HTR-8/SVneo (cell line): Measurements from ENCODE around the gene GSK3B.

Experiments used
- DNase-seq: peaks from one replicate; pipeline ENCODE4 v3.0.0; 2011; ENCODE audit warnings: low spot score, mixed read lengths; ENCODE audit not compliant: insufficient read length
- FAIRE-seq: peaks from 2 replicates; lab custom pipeline; 2011; peaks lifted over from hg19 to GRCh38; lab: Jason Lieb, UNC

GSK3B gene

DNA sequence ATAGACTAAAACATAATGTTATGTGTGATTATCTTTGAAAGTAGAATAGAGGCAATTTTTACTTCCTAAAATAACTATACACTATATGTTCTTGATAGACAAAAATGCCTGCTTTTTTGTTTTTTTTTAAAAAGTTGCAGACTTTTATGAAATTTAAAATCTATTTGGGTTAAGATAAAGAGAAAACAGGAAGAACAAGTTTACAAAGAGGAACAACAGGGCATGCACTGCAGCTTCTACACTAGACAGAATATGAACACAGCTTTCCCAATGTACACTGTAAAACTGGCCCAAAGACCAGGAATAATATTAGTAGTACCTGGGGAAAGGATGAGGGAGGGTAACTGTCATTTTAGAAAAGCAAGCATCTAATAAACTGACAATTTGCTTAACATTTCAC, 258.7 kb downstream of the GSK3B start:
- no peak for FAIRE-seq

DNA sequence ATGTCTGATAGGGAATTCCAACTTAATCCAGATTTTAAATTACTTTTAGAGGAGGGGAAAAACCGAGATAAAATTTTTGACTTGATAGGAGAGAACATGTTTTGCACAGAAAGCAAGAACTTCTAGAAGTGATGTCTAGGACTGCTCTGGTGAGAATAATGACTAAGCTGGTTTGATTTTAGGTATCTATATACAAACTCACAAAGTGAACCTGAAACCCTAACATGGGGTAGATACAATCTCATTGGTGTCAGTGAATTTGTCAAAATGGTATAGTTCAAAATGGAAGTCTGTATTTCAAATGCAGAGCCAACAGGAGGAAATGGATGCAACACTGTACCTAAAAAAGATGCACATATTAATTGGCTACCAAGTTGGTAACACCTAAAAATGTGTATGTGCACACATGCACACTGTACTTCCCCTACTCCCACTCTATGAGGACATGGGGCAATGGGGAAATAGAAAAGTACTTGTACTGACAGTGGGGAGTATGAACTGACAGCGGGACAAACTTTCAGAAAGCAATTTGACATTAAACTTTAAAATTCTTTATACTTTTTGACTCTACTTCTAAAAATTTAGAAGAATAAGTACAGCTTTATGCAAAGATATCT, 259.4 kb downstream of the GSK3B start:
- FAIRE-seq (no peak), DNase-seq (no peak)

More for the DNA sequence above, 258.7 kb downstream of the GSK3B start:
- no peak for DNase-seq

DNA sequence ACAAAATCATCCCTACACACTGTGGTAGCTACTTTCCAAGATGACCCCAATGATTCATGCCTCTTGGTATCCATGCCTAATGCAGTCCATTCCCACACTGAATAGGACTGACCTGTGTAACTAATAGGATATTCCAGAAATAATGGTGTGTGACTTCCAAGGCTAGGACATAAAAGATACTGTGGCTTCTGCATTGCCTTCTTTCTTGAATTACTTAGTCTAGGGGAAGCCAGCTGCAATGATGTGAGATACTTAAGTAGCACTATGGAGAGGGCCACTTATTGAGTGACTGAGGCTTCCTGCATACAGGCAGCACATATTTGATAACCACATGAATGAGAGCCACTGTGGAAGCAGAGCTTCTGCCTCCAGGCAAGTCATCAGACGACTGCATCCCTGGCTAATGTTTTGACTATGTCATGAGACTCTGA, 262.3 kb downstream of the GSK3B start:
- FAIRE-seq (no peak), DNase-seq (no peak)

DNA sequence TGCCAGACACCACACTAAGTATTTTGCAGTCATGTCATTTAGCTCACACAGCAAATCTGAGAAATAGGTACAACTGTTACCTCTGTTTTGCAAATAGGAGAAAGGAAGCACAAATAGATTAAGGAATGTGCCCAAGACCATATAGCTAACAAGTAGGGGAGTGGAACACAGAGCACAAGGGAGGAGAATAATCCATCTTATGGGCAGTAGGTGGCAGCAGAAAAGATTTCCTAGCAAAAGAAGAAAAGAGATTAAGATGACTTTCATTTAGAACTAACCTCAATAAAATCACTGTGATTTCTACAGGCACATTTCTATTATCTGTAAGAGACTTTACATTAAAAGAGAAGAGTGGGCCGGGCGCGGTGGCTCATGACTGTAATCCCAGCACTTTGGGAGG, 263.2 kb downstream of the GSK3B start:
- DNase-seq = no peak
- FAIRE-seq = peak; percentile 72

DNA sequence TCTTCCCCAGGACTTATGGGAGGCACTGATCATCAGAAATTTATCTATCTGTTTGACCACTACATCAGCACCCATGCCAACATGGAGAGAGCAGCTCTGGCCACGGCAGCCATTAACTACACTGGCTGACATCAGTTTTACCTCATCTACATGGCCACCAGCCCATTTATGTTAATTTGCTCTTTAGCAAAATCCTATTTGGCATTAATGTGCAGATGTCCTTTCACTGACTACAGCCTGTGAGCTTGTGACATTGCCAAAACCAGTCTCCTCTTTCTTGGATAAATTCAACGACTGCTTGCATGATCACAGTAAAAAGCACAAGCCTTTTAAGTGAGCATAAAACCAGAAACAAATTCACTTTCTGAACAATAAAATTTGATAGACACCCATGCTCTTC, 264.8 kb downstream of the GSK3B start:
- FAIRE-seq = no peak
- DNase-seq = no peak

DNA sequence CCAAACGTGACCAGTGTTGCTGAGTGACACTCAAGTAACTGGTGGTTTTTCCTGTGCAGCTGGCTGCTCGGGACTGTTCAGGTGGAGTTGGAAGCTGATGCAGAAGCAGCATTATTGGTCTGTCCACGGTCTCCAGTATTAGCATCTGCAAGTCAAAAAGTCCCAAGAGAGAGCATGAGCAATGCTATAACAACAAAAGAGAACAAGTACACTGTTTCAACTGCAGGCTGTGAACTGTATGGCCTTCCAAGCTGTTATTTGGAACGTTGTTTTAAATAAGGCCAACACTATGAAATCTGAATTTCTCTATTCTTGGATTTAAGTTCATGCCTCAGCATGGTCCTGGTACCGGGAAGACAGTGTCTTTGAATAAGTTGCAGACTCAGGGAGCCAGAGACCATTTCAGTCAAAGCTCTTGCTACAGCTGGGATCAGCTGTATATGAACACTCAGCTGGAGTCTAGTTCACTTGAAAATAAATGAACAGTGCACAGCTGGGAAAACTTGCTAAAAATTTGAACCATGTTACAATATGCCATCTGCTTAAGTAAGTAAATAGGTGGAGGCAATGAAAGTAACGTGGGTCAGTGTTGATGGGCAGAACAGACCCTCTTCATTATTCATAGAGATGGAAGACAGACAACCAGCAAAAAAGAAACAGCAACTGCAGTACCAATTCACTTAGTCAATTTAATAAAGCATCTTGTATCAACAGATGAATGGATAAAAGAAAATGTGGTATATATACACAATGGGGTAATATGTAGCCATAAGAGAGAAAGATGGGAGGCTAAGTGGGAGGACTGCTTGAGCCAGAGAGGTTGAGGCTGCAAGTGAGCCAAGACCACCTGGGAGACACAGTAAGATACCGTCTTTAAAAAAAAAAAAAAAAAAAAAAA, 267.3 kb downstream of the GSK3B start:
- no peak for FAIRE-seq
- DNase-seq = no peak

DNA sequence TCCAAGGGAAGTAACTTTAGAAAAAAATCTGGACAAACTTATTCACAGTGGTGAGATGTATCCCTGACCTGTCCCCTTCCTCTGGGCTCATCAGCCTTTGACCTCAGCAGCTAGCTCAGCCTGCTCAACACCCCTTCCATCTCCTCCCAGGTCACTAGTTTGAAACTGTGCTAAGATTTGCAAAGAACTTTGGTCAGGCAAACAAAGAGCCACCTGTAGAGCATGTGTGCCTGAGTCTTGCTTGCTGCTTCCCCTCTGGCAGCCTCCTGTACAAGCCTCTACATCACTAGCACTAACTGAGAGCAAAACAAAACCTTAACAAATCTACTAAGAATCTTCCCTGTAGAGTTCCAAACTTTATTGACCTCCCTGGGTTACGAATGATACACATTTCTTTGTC, 268.4 kb downstream of the GSK3B start:
- DNase-seq = no peak
- FAIRE-seq = no peak

DNA sequence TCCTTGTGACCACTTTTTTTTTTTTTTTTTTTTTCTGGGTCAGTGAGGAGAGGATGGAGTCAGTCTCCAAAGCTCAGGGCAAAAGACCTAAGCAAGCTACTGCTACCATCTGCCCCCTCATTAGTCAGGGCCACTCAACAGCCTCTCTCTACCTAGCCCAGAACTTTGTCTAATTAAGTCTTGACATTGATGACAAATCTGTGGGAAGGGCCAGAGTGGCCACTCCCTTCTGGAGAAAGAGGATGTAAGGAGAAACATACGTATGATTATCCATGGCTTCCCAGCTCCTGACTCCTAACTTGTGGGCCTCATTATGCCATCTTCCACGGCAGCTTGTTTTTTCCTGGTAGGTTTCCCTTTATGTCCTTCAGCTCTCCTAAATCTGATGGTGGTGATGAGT, 274.4 kb downstream of the GSK3B start:
- DNase-seq (no peak), FAIRE-seq (no peak)

DNA sequence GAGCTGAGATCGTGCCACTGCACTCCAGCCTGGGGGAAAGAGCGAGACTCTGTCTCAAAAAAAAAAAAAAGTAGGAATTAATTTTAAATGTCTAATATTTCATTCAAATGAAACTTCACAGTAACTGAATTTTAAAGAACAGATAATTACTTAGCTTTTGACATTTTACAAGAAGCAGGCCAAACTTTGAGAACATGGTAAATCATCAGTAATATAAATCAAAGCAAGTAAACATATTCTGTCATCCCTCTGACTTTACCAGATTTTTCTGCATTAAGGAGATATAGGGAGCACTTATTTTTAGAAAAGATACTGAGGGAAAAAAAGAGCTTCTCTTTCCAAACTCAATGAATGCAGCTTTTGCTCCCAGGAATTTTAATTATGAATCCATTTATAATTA, 275.3 kb downstream of the GSK3B start:
- DNase-seq = no peak
- FAIRE-seq = no peak

DNA sequence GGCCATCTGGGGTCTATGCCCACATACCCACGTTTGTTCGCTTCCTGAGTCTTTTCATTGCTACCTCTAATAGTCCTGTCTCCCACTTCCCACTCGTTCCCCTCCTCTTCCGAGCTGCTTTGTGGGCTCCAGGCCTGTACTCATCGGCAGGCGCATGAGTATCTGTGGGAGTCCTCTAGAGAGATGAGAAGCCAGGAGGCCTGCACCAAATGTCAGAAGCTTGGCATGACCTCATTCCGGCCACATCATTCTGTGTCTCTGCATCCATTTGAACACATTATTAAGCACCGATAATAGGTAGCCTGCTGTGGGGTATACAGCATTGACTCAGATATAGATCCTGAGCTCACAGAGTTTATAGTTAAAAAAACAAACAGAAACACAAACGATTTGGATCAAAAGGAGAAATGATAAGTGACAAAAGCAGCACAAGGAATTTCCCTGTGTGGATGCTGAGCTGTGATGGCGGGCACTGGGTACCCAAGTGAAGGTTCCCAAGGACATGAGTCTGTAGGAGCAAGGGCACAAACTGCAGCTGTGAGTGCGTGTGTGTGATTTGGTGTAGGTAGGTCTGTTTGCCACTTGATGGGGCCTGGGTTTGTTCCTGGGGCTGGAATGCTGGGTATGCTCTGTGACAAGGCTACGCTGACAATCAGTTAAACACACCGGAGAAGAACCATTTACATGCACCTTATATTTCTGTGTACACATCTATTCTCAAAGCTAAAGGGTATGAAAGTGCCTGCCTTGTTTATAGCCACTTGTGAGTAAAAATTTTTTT, 276.5 kb downstream of the GSK3B start:
- FAIRE-seq (no peak), DNase-seq (no peak)

DNA sequence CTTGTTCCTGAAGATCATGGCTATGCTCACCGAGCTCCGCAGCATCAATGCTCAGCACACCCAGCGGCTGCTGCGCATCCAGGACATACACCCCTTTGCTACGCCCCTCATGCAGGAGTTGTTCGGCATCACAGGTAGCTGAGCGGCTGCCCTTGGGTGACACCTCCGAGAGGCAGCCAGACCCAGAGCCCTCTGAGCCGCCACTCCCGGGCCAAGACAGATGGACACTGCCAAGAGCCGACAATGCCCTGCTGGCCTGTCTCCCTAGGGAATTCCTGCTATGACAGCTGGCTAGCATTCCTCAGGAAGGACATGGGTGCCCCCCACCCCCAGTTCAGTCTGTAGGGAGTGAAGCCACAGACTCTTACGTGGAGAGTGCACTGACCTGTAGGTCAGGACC, 277.2 kb downstream of the GSK3B start:
- DNase-seq = no peak
- FAIRE-seq = no peak

DNA sequence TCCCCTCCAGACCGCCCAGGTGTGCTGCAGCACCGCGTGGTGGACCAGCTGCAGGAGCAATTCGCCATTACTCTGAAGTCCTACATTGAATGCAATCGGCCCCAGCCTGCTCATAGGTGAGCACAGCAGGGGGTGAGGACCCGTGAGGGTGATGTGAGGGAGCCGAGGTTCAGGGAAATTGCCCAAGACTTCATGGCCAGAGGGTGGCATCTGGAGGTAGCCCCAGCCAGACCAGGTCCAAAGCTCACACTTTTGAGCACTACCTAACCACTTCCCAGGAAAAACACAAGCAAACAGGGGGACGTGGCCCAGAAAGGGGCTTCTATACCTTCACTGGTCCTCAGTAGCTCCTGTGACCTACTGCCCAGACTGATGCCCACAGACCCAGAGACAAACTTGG, 278.5 kb downstream of the GSK3B start:
- no peak for FAIRE-seq
- no peak for DNase-seq

DNA sequence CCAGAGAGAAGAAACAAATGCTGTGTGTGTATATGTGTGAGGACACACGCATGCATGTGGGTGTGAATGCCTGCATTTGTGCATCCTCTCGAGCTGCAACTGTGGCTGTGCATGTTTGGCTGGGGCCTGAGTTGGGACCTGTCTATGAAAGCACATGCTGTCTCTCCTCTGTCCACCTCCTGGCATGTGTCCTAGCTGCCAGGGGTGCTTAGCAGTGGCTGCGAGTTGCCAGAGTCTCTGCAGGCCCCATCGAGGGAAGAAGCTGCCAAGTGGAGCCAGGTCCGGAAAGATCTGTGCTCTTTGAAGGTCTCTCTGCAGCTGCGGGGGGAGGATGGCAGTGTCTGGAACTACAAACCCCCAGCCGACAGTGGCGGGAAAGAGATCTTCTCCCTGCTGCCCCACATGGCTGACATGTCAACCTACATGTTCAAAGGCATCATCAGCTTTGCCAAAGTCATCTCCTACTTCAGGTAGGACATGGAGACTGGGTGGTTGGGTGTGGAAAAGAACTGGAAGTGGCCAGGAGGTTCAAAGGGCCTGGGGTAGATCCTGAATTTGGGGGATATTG, 281.7 kb downstream of the GSK3B start:
- no peak for FAIRE-seq
- DNase-seq = no peak

DNA sequence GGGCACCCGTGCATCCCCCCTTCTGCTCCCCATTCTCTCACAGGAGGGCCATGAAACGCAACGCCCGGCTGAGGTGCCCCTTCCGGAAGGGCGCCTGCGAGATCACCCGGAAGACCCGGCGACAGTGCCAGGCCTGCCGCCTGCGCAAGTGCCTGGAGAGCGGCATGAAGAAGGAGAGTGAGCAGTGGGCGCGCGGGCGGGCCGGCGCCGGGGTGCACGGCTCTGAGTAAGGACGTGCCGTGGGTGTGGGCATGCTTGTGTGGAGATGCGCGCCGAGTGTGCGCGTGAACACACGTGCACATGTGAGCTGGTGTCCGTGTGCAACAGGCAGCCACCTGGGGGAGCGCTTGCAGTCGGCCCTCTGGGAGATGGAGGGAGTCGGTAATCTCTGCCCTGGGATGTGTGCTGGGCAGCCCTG, 284.2 kb downstream of the GSK3B start:
- no peak for DNase-seq
- FAIRE-seq = no peak

DNA sequence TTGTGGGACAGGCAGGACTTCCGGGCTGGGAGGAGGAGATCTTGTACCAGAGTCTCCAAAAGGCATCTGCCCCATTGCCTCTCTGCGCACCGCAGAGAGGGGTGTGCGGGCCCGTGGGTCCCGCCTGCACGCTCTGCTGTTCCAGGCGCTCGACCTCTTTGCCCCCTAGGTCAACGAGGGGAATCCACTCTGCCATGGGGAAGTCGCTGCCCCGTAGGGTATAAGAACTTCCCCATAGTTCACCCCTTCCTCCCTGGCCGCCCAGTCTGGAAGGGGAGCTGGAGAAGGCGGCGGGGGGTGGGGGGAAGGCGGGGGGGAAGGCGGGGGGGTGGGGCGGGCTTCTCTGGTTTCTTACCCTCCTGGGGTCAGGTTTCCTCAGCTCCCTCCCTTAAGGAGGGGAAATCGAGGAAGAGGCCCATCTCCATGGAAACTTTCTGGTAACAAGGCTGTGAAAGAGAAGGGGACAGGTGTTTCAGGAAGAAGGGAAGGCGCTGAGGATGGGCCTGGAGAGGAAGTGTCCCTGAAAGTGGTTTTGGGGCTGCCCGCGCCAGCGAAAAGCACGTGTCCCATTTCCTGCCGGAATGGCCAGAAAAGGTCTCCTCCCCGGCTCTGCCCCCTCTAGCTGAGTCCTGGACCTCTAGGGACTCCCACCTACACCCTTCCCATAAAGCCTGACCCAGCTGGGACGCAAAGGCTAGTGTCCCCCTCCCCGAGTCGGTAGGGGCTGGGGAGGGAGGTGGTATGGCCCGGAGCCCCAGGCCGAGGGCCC, 284.8 kb downstream of the GSK3B start:
- no peak for FAIRE-seq
- no peak for DNase-seq

DNA sequence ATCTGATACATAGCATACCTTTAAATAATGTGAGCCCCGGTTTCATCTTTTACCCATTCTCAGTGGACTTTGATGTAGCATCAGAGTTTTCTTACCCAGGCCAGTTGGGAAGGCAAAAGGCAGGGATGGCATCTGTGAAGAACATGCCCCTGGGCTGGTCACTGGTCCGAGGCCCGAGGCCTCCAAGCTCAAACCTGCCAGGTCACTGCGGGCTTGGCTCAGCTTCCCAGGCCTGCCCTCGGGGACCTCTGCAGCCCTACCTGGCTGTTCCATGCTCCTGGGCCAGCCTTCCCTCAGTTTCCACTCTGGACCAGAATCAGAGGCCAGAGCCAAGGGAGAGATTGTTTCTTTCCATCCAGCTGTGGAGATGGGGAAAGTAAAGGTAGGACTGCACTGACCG, 285.4 kb downstream of the GSK3B start:
- FAIRE-seq = no peak
- DNase-seq = no peak

DNA sequence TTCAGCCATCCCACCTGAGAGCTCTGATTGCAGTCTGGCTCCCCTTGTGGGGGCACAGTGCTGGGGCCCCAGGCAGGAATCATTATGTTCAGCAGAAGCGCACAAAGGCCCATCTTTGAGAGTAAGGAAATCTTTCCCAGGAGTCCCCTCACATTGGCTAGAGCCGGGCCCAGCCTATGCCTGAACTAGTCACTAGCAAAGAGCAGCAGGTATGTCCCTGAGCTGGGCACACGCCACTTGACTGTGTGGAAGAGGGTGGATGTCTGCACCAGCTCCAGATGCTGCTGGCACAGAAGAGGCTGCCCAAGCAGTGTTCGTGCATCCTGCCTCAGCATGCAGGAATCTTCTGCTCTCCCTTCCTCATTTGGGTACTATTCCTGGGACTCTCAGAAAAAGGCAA, 286.0 kb downstream of the GSK3B start:
- DNase-seq (no peak), FAIRE-seq (no peak)

DNA sequence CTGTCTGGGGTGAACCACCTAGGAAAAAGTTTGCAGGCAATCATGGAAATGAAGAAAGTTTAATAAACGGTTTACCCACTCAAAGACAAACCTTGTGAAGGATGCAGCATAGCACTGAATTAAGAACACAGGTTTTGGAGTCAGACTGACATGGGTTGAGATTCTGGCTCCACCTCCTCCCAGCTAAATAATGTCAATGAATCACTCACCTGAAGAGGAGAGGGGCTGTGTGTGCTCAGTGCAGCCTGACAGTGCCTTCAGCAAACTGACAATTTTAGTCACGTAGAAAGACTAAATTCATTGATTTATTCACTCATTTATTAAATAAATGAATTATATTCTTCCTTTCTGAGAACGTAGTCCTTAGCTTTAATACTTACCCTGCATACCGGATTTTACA, 293.4 kb downstream of the GSK3B start:
- no peak for FAIRE-seq
- DNase-seq = no peak

DNA sequence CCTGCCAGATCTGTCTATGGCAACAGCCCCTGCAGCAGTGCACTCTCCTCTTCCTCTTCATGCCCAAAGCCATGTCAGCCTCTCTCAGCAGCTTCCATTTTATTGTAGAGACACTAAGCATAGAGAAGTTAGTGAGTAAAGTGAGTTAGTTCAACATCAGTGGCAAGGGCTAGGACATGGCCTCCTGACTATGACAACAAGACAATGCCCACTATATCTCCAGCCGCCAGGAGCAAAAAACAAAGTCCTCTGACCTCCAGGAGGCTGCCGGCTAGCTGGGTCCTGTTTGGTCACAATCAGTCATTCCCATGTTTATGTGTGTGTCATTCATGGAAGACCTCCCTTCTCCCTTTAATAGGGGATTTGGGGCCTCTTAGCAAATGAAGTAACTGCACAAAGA, 297.5 kb downstream of the GSK3B start:
- FAIRE-seq (no peak), DNase-seq (no peak)

DNA sequence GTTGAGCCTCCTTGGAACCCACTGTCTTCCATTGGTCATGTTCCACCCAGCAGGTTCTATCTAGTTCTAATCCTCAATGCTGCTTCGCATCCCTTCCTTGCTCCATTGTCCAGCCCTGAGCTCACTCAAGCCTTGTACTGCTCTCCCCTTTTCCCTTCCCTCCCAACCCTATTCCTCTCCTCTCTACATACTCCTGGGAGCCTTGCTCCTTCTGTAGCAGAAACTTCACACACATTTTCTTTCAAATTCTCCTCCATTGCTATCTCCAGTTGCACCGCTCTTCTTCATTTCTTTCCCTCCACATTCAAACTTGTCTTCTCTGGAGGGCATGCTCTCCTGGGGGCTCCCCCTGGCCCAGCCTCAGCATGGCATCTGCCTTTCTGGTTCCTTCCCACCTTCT, 297.9 kb downstream of the GSK3B start:
- no peak for FAIRE-seq

More for the DNA sequence above, 297.9 kb downstream of the GSK3B start:
- DNase-seq = no peak
